Stimulated activated CD8-positive, alpha-beta memory T cell treated with anti-CD3 and anti-CD28 coated beads, Interleukin-4, amount 100 ng/mL, for 4 hours (primary cell): ENCODE results near the gene WDR31.
"Not testable (repeated sequence)": the region's sequence is repeated elsewhere in the genome, so short reads cannot be mapped to it uniquely, and the experiment has no call there.

Source experiments
- DNase-seq, 2 donors: peaks; one replicate each; pipeline ENCODE4 v3.0.0-alpha.2; 2020; ENCODE audit warnings: low read depth in 2 of 2, low spot score in 1 of 2

Gene WDR31

GRCh38 chr9:113340011-113340699 lies at the start of gene WDR31:
TSS of gene WDR31 (minus strand) at chr9:113340275. CDS start at chr9:113332022, 8,253 bp downstream.
- DNase-seq: peak; percentile 61 to 64

- DNase-seq: no peak
Observed at GRCh38 chr9:113389451-113389850, 49.4 kb upstream of the WDR31 start.

GRCh38 chr9:113388833-113389232 lies 48.8 kb upstream of the WDR31 start:
- no peak for DNase-seq

GRCh38 chr9:113387560-113388230 lies 47.6 kb upstream of the WDR31 start:
- no peak for DNase-seq

- DNase-seq: no peak
Observed at GRCh38 chr9:113386571-113387393, 46.7 kb upstream of the WDR31 start.

- DNase-seq: no peak
Observed at GRCh38 chr9:113381909-113382411, 41.9 kb upstream of the WDR31 start.

- DNase-seq: not testable (repeated sequence)
Observed at GRCh38 chr9:113381441-113381840, 41.4 kb upstream of the WDR31 start.

GRCh38 chr9:113380869-113381378 lies 40.8 kb upstream of the WDR31 start:
- DNase-seq: no peak

GRCh38 chr9:113379829-113380210 lies 39.7 kb upstream of the WDR31 start:
- not testable (repeated sequence) for DNase-seq

- not testable (repeated sequence) for DNase-seq
Observed at GRCh38 chr9:113379094-113379828, 39.2 kb upstream of the WDR31 start.

- DNase-seq: peak; percentile 44 to 69
Observed at GRCh38 chr9:113376634-113377567, 36.8 kb upstream of the WDR31 start, which contains the start of gene HDHD3. TSS of gene HDHD3 (minus strand) at chr9:113376986. CDS start at chr9:113374354, 2,632 bp downstream.

- DNase-seq: no peak
Observed at GRCh38 chr9:113375057-113376023, 35.3 kb upstream of the WDR31 start.

- no peak for DNase-seq
Observed at GRCh38 chr9:113373676-113374392, 33.8 kb upstream of the WDR31 start.

- DNase-seq: no peak
Observed at GRCh38 chr9:113373256-113373655, 33.2 kb upstream of the WDR31 start.

- DNase-seq: no peak
Observed at GRCh38 chr9:113372059-113372458, 32.0 kb upstream of the WDR31 start.

GRCh38 chr9:113370806-113371325 lies 30.8 kb upstream of the WDR31 start:
- no peak for DNase-seq

- no peak for DNase-seq
Observed at GRCh38 chr9:113369855-113370140, 29.7 kb upstream of the WDR31 start.
